ENCODE results near the gene RRBP1. TPM values are rescaled to one million over a fixed set of nuclear protein-coding genes. Genes with fewer than 3 reads are reported as not detected.
A peak's percentile ranks its signal among the peaks of the same experiment; 100 is the strongest.

RRBP1 gene
- total and polyA plus RNA-seq, 12 donors = 23.5 to 71.3 (median 29.7) TPM

GRCh38 chr20:17617212-17617867, 64.7 kb downstream of the RRBP1 start:
- DNase-seq (peak in 1 of 2 donors; percentile 65), ATAC-seq (peak; percentile 38 to 63 (median 50))
- Histone ChIP-seq H3K36me3 (peaks cover 0 to 97% (median 21%) of the 10 kb centered on the region in 9 donors), H3K4me3 (no peak overlapping the region), H3K9me3 (no peaks in the 10 kb centered on the region), H3K27ac (peak overlapping the region in 1 of 10 donors; percentile 7), H3K4me1 (peaks cover 17 to 52% (median 31%) of the 10 kb centered on the region in 9 donors), H3K27me3 (no peaks in the 10 kb centered on the region)
- intact Hi-C loops (cut with DNase I) = loop anchor here (1.0 to 10.0 kb wide), 5 partner anchors 80 to 113 kb away; no protein-coding TSS in a partner anchor
- WGBS, 2 donors = 63 to 73% methylated on average over 15 of the region's 15 CpGs
- TF ChIP-seq, protein P1, sequence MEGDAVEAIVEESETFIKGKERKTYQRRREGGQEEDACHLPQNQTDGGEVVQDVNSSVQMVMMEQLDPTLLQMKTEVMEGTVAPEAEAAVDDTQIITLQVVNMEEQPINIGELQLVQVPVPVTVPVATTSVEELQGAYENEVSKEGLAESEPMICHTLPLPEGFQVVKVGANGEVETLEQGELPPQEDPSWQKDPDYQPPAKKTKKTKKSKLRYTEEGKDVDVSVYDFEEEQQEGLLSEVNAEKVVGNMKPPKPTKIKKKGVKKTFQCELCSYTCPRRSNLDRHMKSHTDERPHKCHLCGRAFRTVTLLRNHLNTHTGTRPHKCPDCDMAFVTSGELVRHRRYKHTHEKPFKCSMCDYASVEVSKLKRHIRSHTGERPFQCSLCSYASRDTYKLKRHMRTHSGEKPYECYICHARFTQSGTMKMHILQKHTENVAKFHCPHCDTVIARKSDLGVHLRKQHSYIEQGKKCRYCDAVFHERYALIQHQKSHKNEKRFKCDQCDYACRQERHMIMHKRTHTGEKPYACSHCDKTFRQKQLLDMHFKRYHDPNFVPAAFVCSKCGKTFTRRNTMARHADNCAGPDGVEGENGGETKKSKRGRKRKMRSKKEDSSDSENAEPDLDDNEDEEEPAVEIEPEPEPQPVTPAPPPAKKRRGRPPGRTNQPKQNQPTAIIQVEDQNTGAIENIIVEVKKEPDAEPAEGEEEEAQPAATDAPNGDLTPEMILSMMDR (IDR thresholded peaks at IDR 0.05) = peak; percentile 55 to 83 (median 74)

- DNase-seq = no peak
Observed at GRCh38 chr20:17616480-17617211, 65.4 kb downstream of the RRBP1 start.

GRCh38 chr20:17615645-17616479, 66.2 kb downstream of the RRBP1 start:
- Histone ChIP-seq H3K27me3 (no peaks in the 10 kb centered on the region), H3K36me3 (peaks cover 0 to 89% (median 21%) of the 10 kb centered on the region in 9 donors), H3K4me1 (peaks cover 30 to 67% (median 46%) of the 10 kb centered on the region in 9 donors), H3K27ac (peak overlapping the region in 7 of 10 donors; percentile 17 to 62 (median 51)), H3K4me3 (no peak overlapping the region), H3K9me3 (no peaks in the 10 kb centered on the region)
- ATAC-seq (no peak), DNase-seq (no peak)
- intact Hi-C loops (cut with DNase I) = loop anchor here in 7 of 10 donors (2.0 to 10.0 kb wide), 4 partner anchors 73 to 111 kb away; no protein-coding TSS in a partner anchor
- WGBS, 2 donors = 61 to 80% methylated on average over 22 of the region's 22 CpGs
- TF ChIP-seq, protein P1 (IDR thresholded peaks at IDR 0.05) = no peak

More at GRCh38 chr20:17616480-17617211, 65.4 kb downstream of the RRBP1 start:
- no peaks in the 10 kb centered on the region for H3K9me3 ChIP-seq
- no peaks in the 10 kb centered on the region for H3K27me3 ChIP-seq
- peaks cover 23 to 59% (median 38%) of the 10 kb centered on the region in 9 donors for H3K4me1 ChIP-seq
- intact Hi-C loops (cut with DNase I) = loop anchor here (1.0 to 10.0 kb wide), 5 partner anchors 79 to 112 kb away; no protein-coding TSS in a partner anchor
- ATAC-seq = no peak
- WGBS, 2 donors = 86 to 88% methylated on average over 22 of the region's 22 CpGs
- TF ChIP-seq, protein P1 (IDR thresholded peaks at IDR 0.05) = no peak
- H3K4me3 ChIP-seq = no peak overlapping the region
- H3K27ac ChIP-seq = peak overlapping the region in 2 of 10 donors; percentile 7 to 62
- peaks cover 0 to 97% (median 21%) of the 10 kb centered on the region in 9 donors for H3K36me3 ChIP-seq
